HepG2 (cell line): ENCODE results near the gene NGEF. TPM values are rescaled to one million over a fixed set of nuclear protein-coding genes. Genes with fewer than 3 reads are reported as not detected.

ENCODE experiments used
- FOXC1 ChIP-seq: sonication (generic); formaldehyde crosslinking; IDR thresholded peaks from 2 replicates; pipeline ENCODE4 v1.8.0; 2022; ENCODE audit warnings: mild to moderate bottlenecking, missing genetic modification reagents, borderline replicate concordance
- GABPA ChIP-seq, 2 experiments: IDR thresholded peaks; 2 replicates each; pipeline ENCODE4 v1.6.1; 2011 to 2016; ENCODE audit warnings: low read depth in 2 of 2, low read length in 1 of 2, missing biosample characterization in 1 of 2, missing genetic modification characterization in 1 of 2
- HCFC1 ChIP-seq: fragments of 150-350 bp; IDR thresholded peaks from 2 replicates; pipeline ENCODE4 v1.6.1; 2014; ENCODE audit warnings: low read depth, low read length
- HMG20A ChIP-seq: IDR thresholded peaks from 2 replicates; pipeline ENCODE4 v1.6.1; 2016; ENCODE audit warnings: borderline replicate concordance
- LCORL ChIP-seq, 2 experiments: fragments of 450-650 bp in 1 of 2; sonication (generic) in 1 of 2; formaldehyde crosslinking in 1 of 2; IDR thresholded peaks; 2 replicates each; pipeline versions ENCODE4 v1.5.0 to v1.6.1; 2017 to 2020; ENCODE audit warnings: antibody characterized with exemption in 1 of 2, missing genetic modification reagents in 1 of 2
- MBD4 ChIP-seq: IDR thresholded peaks from 2 replicates; pipeline ENCODE4 v1.6.1; 2012; ENCODE audit warnings: low read length, inconsistent platforms, borderline replicate concordance
- MLLT10 ChIP-seq: sonication (generic); formaldehyde crosslinking; IDR thresholded peaks from 2 replicates; pipeline ENCODE4 v1.4.0; 2020; ENCODE audit warnings: missing genetic modification reagents
- MYC ChIP-seq: sonication (generic); formaldehyde crosslinking; IDR thresholded peaks from 2 replicates; pipeline ENCODE4 v1.9.0; 2021; ENCODE audit warnings: missing genetic modification reagents, borderline replicate concordance
- POLR2AphosphoS5 ChIP-seq: IDR thresholded peaks from 2 replicates; pipeline ENCODE4 v1.6.1; 2012; ENCODE audit warnings: low read depth, low read length
- SNAPC2 ChIP-seq: sonication (generic); formaldehyde crosslinking; IDR thresholded peaks from 2 replicates; pipeline ENCODE4 v1.8.1; 2022; ENCODE audit warnings: mild to moderate bottlenecking, missing genetic modification reagents
- ZNF17 ChIP-seq: sonication (generic); formaldehyde crosslinking; IDR thresholded peaks from 2 replicates; pipeline ENCODE4 v1.5.0; 2020; ENCODE audit warnings: mild to moderate bottlenecking, missing genetic modification reagents
- ZNF354B ChIP-seq: sonication (generic); formaldehyde crosslinking; IDR thresholded peaks from 2 replicates; pipeline ENCODE4 v1.8.0; 2022; ENCODE audit warnings: mild to moderate bottlenecking, missing genetic modification reagents
- ZNF546 ChIP-seq: sonication (generic); formaldehyde crosslinking; conservative IDR thresholded peaks from 2 replicates; pipeline ENCODE4 v1.8.1; 2023; ENCODE audit warnings: mild to moderate bottlenecking, missing genetic modification reagents
- ZNF598 ChIP-seq: sonication (generic); formaldehyde crosslinking; IDR thresholded peaks from 2 replicates; pipeline ENCODE4 v1.5.1; 2020; ENCODE audit warnings: mild to moderate bottlenecking, missing genetic modification reagents, borderline replicate concordance
- ZSCAN20 ChIP-seq: sonication (generic); formaldehyde crosslinking; IDR thresholded peaks from 2 replicates; pipeline ENCODE4 v1.4.0; 2020; ENCODE audit warnings: missing genetic modification reagents, mild to moderate bottlenecking, borderline replicate concordance
- polyA plus RNA-seq, 8 experiments: library from polyadenylated mRNA; depleted of rRNA in 3 of 8; stranded (reverse) in 7 of 8; unstranded in 1 of 8; fragments of >200 nt; fragmentation: Illumina TruSeq in 4 of 8; extraction: Trizol in 4 of 8; gene quantifications; 2 replicates each; pipeline versions ENCODE4 v1.2.1 to v1.2.3, GENCODE V29; 2011 to 2016; ENCODE audit warnings: low read depth in 4 of 8, missing spikeins in 1 of 8, mixed read lengths in 1 of 8; ENCODE audit not compliant: insufficient read depth in 1 of 8
- total RNA-seq, 5 experiments: library from RNA; depleted of rRNA; stranded (reverse); fragments of >200 nt; fragmentation: Illumina TruSeq; extraction: Trizol; gene quantifications; 2 replicates each; pipeline ENCODE4 v1.2.3, GENCODE V29; 2016; ENCODE audit warnings: low read depth in 1 of 5
- TF ChIP-seq, protein P1 (sequence below), 2 experiments: sonication (generic) in 1 of 2; formaldehyde crosslinking in 1 of 2; IDR thresholded peaks; 2 replicates each; pipeline versions ENCODE4 v1.6.1 to v1.9.0; 2014 to 2022; ENCODE audit warnings: antibody characterized with exemption in 1 of 2, borderline replicate concordance in 1 of 2, inconsistent platforms in 1 of 2, low read depth in 1 of 2, missing genetic modification reagents in 1 of 2
- TF ChIP-seq, protein P2 (sequence below): sonication (generic); formaldehyde crosslinking; IDR thresholded peaks from 2 replicates; pipeline ENCODE4 v1.9.0; 2021; ENCODE audit warnings: missing genetic modification reagents, borderline replicate concordance
- TF ChIP-seq, protein P3 (sequence below): sonication (generic); formaldehyde crosslinking; IDR thresholded peaks from 2 replicates; pipeline ENCODE4 v1.4.0; 2020; ENCODE audit warnings: missing genetic modification reagents, low read depth, mild to moderate bottlenecking, borderline replicate concordance
- TF ChIP-seq, protein P4 (sequence below): sonication (generic); formaldehyde crosslinking; IDR thresholded peaks from 2 replicates; pipeline ENCODE4 v1.8.1; 2022; ENCODE audit warnings: mild to moderate bottlenecking, missing genetic modification reagents

The NGEF gene
- total and polyA plus RNA-seq, 2 of the 13 experiments (the other 11 are each of a cell fraction or from before 2014, with no cell fraction given): 14.4 to 36.9 TPM

DNA sequence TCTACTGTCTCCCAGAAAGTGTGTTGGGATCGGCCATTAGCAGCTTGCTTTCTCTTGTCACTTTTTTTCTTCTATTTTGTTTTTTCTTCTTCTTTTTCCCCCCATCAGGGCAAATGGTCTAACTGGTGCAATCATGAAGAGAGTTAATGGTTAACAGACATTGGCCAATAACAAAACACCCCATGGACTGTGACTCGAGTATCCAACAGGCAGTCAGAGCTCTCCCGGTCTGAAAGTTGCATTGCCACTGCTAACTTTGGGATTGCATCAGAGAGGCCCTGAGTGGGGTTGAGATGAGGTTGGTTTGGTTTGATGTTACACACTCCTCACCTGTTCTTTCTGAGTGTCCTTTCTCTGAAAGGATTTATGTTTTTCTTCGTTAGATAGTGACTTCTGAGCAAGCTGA is 155.9 kb downstream of the NGEF start (continued):
- TF ChIP-seq, protein P1, sequence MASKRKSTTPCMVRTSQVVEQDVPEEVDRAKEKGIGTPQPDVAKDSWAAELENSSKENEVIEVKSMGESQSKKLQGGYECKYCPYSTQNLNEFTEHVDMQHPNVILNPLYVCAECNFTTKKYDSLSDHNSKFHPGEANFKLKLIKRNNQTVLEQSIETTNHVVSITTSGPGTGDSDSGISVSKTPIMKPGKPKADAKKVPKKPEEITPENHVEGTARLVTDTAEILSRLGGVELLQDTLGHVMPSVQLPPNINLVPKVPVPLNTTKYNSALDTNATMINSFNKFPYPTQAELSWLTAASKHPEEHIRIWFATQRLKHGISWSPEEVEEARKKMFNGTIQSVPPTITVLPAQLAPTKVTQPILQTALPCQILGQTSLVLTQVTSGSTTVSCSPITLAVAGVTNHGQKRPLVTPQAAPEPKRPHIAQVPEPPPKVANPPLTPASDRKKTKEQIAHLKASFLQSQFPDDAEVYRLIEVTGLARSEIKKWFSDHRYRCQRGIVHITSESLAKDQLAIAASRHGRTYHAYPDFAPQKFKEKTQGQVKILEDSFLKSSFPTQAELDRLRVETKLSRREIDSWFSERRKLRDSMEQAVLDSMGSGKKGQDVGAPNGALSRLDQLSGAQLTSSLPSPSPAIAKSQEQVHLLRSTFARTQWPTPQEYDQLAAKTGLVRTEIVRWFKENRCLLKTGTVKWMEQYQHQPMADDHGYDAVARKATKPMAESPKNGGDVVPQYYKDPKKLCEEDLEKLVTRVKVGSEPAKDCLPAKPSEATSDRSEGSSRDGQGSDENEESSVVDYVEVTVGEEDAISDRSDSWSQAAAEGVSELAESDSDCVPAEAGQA (IDR thresholded peaks at IDR 0.05; ENCODE audit: low read depth): peak; percentile 77; the same call in 1 of the 2 replicates
- TF ChIP-seq, protein P1 (CRISPR knock-in tag; IDR thresholded peaks at IDR 0.05; ENCODE audit: borderline replicate concordance): no peak
- TF ChIP-seq LCORL (IDR thresholded peaks at IDR 0.05) (peak; percentile 71), LCORL (CRISPR knock-in tag; IDR thresholded peaks at IDR 0.05) (peak; percentile 99), HMG20A (CRISPR knock-in tag) (peak; percentile 82), HCFC1 (no peak), MYC (no peak), ZSCAN20 (CRISPR knock-in tag) (no peak), MBD4 (no peak), ZNF354B (no peak), FOXC1 (CRISPR knock-in tag) (peak; percentile 76), ZNF598 (CRISPR knock-in tag) (no peak), ZNF17 (CRISPR knock-in tag) (no peak), GABPA (IDR thresholded peaks at IDR 0.05; ENCODE audit: low read depth, low read length) (no peak), GABPA (CRISPR knock-in tag; IDR thresholded peaks at IDR 0.05; ENCODE audit: low read depth) (no peak; the same call in 1 of the 2 replicates), ZNF546 (CRISPR knock-in tag) (no peak), POLR2AphosphoS5 (peak; percentile 91), SNAPC2 (CRISPR knock-in tag) (peak; percentile 85; the same call in 1 of the 2 replicates), MLLT10 (CRISPR knock-in tag) (no peak)
- TF ChIP-seq, protein P2, sequence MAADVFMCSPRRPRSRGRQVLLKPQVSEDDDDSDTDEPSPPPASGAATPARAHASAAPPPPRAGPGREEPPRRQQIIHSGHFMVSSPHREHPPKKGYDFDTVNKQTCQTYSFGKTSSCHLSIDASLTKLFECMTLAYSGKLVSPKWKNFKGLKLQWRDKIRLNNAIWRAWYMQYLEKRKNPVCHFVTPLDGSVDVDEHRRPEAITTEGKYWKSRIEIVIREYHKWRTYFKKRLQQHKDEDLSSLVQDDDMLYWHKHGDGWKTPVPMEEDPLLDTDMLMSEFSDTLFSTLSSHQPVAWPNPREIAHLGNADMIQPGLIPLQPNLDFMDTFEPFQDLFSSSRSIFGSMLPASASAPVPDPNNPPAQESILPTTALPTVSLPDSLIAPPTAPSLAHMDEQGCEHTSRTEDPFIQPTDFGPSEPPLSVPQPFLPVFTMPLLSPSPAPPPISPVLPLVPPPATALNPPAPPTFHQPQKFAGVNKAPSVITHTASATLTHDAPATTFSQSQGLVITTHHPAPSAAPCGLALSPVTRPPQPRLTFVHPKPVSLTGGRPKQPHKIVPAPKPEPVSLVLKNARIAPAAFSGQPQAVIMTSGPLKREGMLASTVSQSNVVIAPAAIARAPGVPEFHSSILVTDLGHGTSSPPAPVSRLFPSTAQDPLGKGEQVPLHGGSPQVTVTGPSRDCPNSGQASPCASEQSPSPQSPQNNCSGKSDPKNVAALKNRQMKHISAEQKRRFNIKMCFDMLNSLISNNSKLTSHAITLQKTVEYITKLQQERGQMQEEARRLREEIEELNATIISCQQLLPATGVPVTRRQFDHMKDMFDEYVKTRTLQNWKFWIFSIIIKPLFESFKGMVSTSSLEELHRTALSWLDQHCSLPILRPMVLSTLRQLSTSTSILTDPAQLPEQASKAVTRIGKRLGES (CRISPR knock-in tag): no peak
- TF ChIP-seq, protein P3, sequence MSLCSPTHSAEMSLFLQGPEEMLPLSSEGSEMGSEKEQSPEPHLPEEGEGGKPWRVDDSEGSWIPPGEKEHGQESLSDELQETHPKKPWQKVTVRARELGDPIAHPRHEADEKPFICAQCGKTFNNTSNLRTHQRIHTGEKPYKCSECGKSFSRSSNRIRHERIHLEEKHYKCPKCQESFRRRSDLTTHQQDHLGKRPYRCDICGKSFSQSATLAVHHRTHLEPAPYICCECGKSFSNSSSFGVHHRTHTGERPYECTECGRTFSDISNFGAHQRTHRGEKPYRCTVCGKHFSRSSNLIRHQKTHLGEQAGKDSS (CRISPR knock-in tag): no peak
- TF ChIP-seq, protein P4, sequence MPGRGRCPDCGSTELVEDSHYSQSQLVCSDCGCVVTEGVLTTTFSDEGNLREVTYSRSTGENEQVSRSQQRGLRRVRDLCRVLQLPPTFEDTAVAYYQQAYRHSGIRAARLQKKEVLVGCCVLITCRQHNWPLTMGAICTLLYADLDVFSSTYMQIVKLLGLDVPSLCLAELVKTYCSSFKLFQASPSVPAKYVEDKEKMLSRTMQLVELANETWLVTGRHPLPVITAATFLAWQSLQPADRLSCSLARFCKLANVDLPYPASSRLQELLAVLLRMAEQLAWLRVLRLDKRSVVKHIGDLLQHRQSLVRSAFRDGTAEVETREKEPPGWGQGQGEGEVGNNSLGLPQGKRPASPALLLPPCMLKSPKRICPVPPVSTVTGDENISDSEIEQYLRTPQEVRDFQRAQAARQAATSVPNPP: peak; percentile 70; the same call in 1 of the 2 replicates
